Body of pancreas (tissue), 4 donors: ENCODE measurements around the gene ARMC6. TPM values are rescaled to one million over a fixed set of nuclear protein-coding genes. Genes with fewer than 3 reads are reported as not detected.
"Not testable (repeated sequence)": the region's sequence is repeated elsewhere in the genome, so short reads cannot be mapped to it uniquely, and the experiment has no call there.

Experiments used
- ATAC-seq: fragments of 150-250 bp; one replicate; pipeline ENCODE4 v1.9.1; 2016
- DNase-seq, 4 donors: peaks; one replicate each; pipeline ENCODE4 v3.0.0-alpha.2; 2019
- H3K27ac ChIP-seq, 4 donors: fragments of 200-600 bp; sonication (generic); 1 replicate in 3 of 4; 2 replicates in 1 of 4; pipeline versions ENCODE4 v1.5.1 to v1.6.1; 2016 to 2019; ENCODE audit warnings: mild to moderate bottlenecking in 1 of 4, mixed read lengths in 1 of 4, moderate library complexity in 1 of 4
- H3K27me3 ChIP-seq, 2 donors: fragments of 200-600 bp; sonication (generic); one replicate each; pipeline ENCODE4 v1.6.0; 2016; ENCODE audit warnings: mild to moderate bottlenecking in 1 of 2
- H3K36me3 ChIP-seq, 2 donors: fragments of 200-600 bp; sonication (generic); replicated peaks in 1 of 2; 2 replicates each; pipeline ENCODE4 v1.5.1; 2016; ENCODE audit warnings: low read depth in 2 of 2; ENCODE audit not compliant: insufficient read depth in 1 of 2
- H3K4me1 ChIP-seq: fragments of 200-600 bp; sonication (generic); one replicate; pipeline ENCODE4 v1.6.0; 2016
- H3K4me3 ChIP-seq, 2 donors: fragments of 200-600 bp; sonication (generic); 1 replicate in 1 of 2; 2 replicates in 1 of 2; pipeline ENCODE4 v1.5.1; 2016 to 2019
- H3K9me3 ChIP-seq, 3 donors: fragments of 200-600 bp; sonication (generic); 1 replicate in 2 of 3; 2 replicates in 1 of 3; pipeline ENCODE4 v1.5.1; 2016
- CTCF ChIP-seq, 7 experiments: fragments of 450-650 bp in 4 of 7; fragments of 200-600 bp in 3 of 7; sonication (generic) in 3 of 7; IDR thresholded peaks; one replicate each; pipeline ENCODE4 v1.5.1; 2016 to 2019; ENCODE audit warnings: antibody characterized with exemption in 7 of 7
- POLR2A ChIP-seq, 3 donors: fragments of 450-650 bp; IDR thresholded peaks; one replicate each; pipeline ENCODE4 v1.6.1; 2016; ENCODE audit warnings: antibody characterized with exemption in 3 of 3, mild to moderate bottlenecking in 2 of 3
- WGBS, 2 donors: methylation state at CpG; one replicate each; pipeline ENCODE4 v1.1.5; 2017; 5-methylcytosine and 5-hydroxymethylcytosine counted together
- intact Hi-C: fragments of 100-400 bp; cut with DNase I; formaldehyde crosslinking; loops from one replicate; pipeline ENCODE4 v1.15.1; 2023
- total RNA-seq, 2 donors: library from RNA; depleted of rRNA; stranded (reverse); fragments of >200 nt; gene quantifications; one replicate each; pipeline ENCODE4 v1.1.0, GENCODE V29; 2016

Gene ARMC6
- total RNA-seq, 2 donors from 2014 or later = 15.6 to 27.7 TPM

GRCh38 chr19:19009951-19010350, 23.5 kb upstream of the ARMC6 start:
- H3K36me3 ChIP-seq = peaks cover 4 to 25% of the 10 kb centered on the region in 2 donors
- no peak for TF ChIP-seq CTCF (IDR thresholded peaks at IDR 0.05)
- TF ChIP-seq POLR2A (IDR thresholded peaks at IDR 0.05) = no peak
- DNase-seq = no peak
- 93% methylated on average over 10 to 15 of the region's 18 CpGs for WGBS, 2 donors
- no peak for ATAC-seq
- no peak overlapping the region for H3K4me3 ChIP-seq
- H3K9me3 ChIP-seq = no peaks in the 10 kb centered on the region
- no peaks in the 10 kb centered on the region for H3K4me1 ChIP-seq
- no peaks in the 10 kb centered on the region for H3K27me3 ChIP-seq
- intact Hi-C loops = no loop called here
- H3K27ac ChIP-seq = no peak overlapping the region

- H3K36me3 ChIP-seq = peaks cover 4 to 25% of the 10 kb centered on the region in 2 donors
- H3K27me3 ChIP-seq = no peaks in the 10 kb centered on the region
- H3K4me3 ChIP-seq = no peak overlapping the region
- no peaks in the 10 kb centered on the region for H3K9me3 ChIP-seq
- WGBS, 2 donors = 84 to 92% methylated on average over 5 of the region's 5 CpGs
- ATAC-seq = no peak
- H3K4me1 ChIP-seq = no peaks in the 10 kb centered on the region
- DNase-seq = no peak
- H3K27ac ChIP-seq = no peak overlapping the region
- intact Hi-C loops = no loop called here
- TF ChIP-seq CTCF (IDR thresholded peaks at IDR 0.05) = no peak
- no peak for TF ChIP-seq POLR2A (IDR thresholded peaks at IDR 0.05)
Observed at GRCh38 chr19:19010551-19010950, 22.9 kb upstream of the ARMC6 start.

GRCh38 chr19:19021115-19021514, 12.3 kb upstream of the ARMC6 start:
- Histone ChIP-seq H3K27ac (peak overlapping the region in 1 of 4 donors; percentile 55), H3K4me3 (no peak overlapping the region), H3K9me3 (no peaks in the 10 kb centered on the region), H3K27me3 (no peaks in the 10 kb centered on the region), H3K4me1 (peaks cover 13% of the 10 kb centered on the region), H3K36me3 (peaks cover 7 to 16% of the 10 kb centered on the region in 2 donors)
- no peak for TF ChIP-seq CTCF (IDR thresholded peaks at IDR 0.05)
- TF ChIP-seq POLR2A (IDR thresholded peaks at IDR 0.05) = no peak
- DNase-seq = no peak
- WGBS, 2 donors = 22 to 25% methylated on average over 3 of the region's 3 CpGs
- intact Hi-C loops = no loop called here
- ATAC-seq = peak; percentile 45

- H3K4me3 ChIP-seq = no peak overlapping the region
- H3K4me1 ChIP-seq = peaks cover 13% of the 10 kb centered on the region
- intact Hi-C loops = no loop called here
- no peaks in the 10 kb centered on the region for H3K27me3 ChIP-seq
- no peaks in the 10 kb centered on the region for H3K9me3 ChIP-seq
- peak overlapping the region in 1 of 4 donors; percentile 55 for H3K27ac ChIP-seq
- 47 to 74% methylated on average over 4 of the region's 4 CpGs for WGBS, 2 donors
- H3K36me3 ChIP-seq = peaks cover 4 to 13% of the 10 kb centered on the region in 2 donors
- DNase-seq (no peak), ATAC-seq (no peak)
- no peak for TF ChIP-seq CTCF (IDR thresholded peaks at IDR 0.05)
Observed at GRCh38 chr19:19022380-19022961, 10.9 kb upstream of the ARMC6 start.

GRCh38 chr19:19023376-19023775, 10.0 kb upstream of the ARMC6 start:
- Histone ChIP-seq H3K36me3 (peaks cover 0 to 13% of the 10 kb centered on the region in 2 donors), H3K4me1 (peaks cover 13% of the 10 kb centered on the region)
- H3K27me3 ChIP-seq, H3K27ac ChIP-seq, intact Hi-C loops, ATAC-seq, H3K9me3 ChIP-seq, DNase-seq, H3K4me3 ChIP-seq: not testable (repeated sequence)
- 100% methylated on average over 1 of the region's 1 CpG for WGBS, 2 donors
